Activated CD4-positive, alpha-beta T cell treated with anti-CD3 and anti-CD28 coated beads for 24 hours (primary cell): ENCODE measurements around the gene GALNT17.
"Not testable (repeated sequence)": the region's sequence is repeated elsewhere in the genome, so short reads cannot be mapped to it uniquely, and the experiment has no call there.

ENCODE experiments used
- DNase-seq, 2 donors: peaks; one replicate each; pipeline ENCODE4 v3.0.0-alpha.2; 2020; ENCODE audit warnings: low read depth in 2 of 2

The GALNT17 gene

DNA sequence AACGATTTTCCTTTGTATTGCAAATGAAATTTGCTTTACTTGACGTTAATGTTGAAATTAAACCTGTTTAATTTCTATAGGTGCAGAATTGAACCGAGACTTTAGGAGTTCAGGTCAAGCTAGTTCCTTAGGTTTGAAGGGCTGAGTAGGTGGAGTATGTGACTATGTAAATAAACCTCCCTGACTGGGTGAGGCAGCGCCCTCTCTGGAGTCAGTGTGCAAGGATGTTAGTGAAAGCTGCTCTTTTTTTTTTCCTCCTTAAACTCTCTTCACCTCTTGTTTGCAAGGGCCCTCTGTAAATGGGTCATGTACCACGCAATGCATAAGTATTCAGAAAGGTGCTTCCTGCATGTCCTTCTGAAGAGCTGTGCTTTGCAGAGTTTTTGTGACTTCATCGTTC is 33.8 kb downstream of the GALNT17 start:
- DNase-seq = no peak

- DNase-seq = no peak
These were observed 39.5 kb downstream of the GALNT17 start for GRCh38 chr7:71171476-71171875.

- no peak for DNase-seq
These were observed 42.0 kb downstream of the GALNT17 start for GRCh38 chr7:71173955-71174354.

DNA sequence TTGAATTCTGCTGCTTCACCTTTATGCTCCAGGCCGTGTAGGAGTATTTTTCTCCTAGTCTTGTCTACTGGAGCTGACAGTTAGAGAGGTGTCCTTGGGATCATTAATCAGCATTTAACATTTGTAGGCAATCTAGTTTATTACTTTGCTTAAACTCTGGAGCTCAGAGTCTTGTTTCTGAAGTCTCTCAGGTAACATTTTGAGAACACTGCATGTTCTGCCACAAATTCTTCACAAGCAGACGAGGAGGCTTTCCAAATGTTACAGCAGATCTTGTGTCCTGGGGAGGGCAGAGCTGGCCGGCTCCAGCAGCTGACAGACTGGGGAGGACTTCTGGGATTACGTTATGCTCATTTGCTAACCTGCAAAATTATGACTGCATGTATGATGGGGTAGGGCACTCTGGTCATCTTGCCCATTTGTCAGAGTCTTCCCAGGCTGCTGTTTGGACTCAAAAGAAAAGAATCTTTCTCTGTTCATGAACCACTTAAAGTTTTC is 50.5 kb downstream of the GALNT17 start:
- DNase-seq = no peak

GRCh38 chr7:71184136-71184535 is 52.2 kb downstream of the GALNT17 start:
- DNase-seq = no peak

GRCh38 chr7:71184609-71185008 is 52.7 kb downstream of the GALNT17 start:
- DNase-seq = no peak

- DNase-seq = no peak
These were observed 54.7 kb downstream of the GALNT17 start for GRCh38 chr7:71186535-71187057.

GRCh38 chr7:71191771-71192170 is 59.8 kb downstream of the GALNT17 start:
- no peak for DNase-seq

DNA sequence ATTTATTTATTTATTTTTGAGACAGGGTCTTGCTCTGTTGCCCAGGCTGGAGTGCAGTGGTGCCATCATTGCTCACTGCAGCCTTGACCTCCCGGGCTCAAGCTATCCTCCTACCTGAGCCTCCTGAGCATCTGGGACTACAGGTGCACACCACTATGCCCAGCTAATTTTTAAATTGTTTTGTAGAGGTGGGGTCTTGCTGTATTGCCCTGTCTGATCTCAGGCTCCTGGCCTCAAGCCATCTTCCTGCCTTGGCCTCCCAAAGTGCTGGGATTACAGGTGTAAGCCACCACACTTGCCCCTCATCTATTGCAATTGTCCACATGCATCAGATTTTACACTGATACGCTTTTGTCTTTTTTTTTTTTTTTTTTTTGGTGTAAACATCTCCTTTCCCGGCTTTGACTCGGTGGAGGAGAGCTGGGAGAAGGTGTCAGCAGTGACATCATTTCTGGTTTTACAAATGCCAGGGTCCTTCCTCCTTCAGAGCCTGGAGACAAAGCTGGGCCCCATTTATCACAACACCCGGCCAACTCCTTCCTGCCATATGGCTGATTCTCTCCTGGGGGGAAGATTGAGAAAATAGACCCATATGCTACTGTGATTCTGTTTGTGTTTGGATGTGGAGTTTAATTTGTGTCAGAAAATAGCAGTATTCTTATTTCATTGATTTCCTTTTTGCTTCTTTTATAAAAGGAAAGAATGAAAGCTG is 61.3 kb downstream of the GALNT17 start:
- DNase-seq = no peak

DNA sequence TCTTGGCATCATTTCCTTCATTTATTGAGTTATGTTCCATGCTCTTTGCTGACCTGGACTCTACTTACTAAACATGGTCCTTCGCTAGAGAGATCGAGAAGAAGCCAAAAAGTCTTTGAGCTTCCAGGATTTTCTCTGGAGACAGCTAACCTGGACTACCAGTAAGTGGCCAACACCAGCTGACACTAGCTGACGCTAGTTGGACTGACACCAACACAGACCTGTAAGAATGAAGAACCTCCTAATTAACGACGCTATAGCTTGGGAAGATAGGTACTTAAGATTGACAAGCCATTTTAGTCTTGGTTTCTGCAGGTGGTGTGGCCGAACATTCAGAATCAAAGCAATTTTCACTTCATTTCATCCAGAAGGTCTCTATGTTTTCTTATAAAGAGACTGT is 66.4 kb downstream of the GALNT17 start:
- no peak for DNase-seq

GRCh38 chr7:71198887-71199286 is 66.9 kb downstream of the GALNT17 start:
- no peak for DNase-seq

DNA sequence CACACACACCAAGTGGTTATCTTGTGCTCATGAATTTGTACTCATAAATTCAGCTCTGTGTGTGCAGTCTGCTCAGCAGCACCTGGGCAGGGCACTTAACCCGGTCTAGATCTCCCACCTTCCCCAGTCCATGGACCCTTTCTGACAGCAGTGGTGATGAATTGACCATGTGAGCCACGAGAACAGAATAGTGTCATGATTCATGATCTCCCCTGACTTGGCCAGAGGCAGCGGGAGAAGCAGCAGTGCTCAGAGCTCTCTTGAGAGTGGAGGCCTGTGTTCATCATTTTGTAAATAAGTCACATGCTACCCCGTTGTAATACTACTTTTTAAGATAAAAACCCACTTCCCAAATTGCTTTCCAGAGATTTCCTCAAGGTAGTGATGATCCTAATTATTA is 74.2 kb downstream of the GALNT17 start:
- no peak for DNase-seq

DNA sequence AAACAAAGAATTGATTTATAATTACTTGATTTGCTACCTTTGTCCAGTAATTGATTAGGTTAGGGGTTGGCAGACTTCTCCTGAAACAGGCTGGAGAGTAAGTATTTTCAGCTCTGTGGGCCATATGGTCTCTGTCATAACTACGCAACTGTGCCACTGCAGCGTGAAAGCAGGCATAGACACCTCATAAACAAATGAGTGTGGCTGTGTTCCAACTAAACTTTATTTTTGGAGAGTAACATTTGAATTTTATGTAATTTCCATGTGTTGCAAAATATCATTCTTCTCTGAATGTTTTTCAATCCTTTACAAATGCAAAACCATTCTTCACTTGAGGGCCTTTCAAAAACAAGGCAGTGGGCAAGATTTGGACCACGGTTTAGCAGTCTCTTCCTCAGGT is 76.9 kb downstream of the GALNT17 start:
- no peak for DNase-seq

GRCh38 chr7:71209484-71209883 is 77.5 kb downstream of the GALNT17 start:
- not testable (repeated sequence) for DNase-seq

GRCh38 chr7:71210220-71210619 is 78.3 kb downstream of the GALNT17 start:
- no peak for DNase-seq

DNA sequence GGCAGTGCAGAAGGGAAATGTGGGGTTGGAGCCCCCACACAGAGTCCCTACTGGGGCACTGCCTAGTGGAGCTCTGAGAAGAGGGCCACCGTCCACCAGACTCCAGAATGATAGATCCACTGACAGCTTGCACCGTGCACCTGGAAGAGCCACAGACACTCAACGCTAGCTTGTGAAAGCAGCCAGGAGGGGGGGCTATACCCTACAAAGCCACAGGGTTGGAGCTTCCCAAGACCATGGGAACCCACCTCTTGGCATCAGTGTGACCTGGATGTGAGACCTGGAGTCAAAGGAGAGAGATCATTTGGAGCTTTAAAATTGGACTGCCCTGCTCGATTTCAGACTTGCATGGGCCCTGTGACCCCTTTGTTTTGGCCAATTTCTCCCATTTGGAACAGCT is 80.5 kb downstream of the GALNT17 start:
- not testable (repeated sequence) for DNase-seq

- no peak for DNase-seq
These were observed 84.3 kb downstream of the GALNT17 start for GRCh38 chr7:71216211-71216610.

DNA sequence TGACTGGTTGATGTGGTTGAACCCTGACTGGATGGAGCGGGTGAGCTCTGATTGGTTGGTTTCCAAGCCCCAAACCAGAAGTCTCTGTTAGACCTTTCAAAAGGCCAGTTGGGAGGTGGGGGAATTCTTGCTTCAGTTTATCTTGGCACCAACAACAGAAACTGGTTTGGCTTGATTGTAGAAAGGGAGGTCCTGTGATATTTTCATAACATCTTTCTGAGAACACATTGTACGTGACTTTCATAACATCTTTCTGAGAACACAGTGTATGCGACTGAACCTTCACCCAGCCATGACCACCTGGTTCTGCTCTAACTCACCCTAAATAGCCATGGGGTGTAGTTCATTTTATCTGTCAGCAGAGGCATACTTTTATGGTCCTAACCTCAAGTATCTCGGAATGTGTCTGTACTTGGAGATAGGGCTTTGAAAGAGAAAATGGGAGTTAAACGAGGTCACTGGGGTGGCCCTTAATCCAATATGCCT is 88.3 kb downstream of the GALNT17 start:
- no peak for DNase-seq

DNA sequence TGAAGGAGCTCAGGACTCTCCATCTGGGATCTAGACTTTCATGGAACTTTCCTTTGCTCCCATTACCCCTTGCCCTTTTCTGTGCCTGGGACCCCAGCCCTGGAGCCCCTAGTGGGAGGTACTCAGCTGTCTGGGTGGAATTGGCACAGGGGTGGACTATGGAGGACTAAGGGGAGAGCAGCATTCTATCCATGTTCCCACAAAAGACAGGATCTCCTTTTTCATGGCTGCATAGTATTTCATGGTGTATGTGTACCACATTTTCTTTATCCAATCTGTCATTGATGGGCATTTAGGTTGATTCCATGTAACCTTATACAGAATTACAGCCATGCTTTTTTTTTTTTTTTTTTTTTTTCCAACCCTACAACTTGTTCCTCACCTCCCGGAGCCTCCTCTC is 89.1 kb downstream of the GALNT17 start:
- DNase-seq = no peak

- no peak for DNase-seq
These were observed 89.6 kb downstream of the GALNT17 start for GRCh38 chr7:71221549-71221948.

DNA sequence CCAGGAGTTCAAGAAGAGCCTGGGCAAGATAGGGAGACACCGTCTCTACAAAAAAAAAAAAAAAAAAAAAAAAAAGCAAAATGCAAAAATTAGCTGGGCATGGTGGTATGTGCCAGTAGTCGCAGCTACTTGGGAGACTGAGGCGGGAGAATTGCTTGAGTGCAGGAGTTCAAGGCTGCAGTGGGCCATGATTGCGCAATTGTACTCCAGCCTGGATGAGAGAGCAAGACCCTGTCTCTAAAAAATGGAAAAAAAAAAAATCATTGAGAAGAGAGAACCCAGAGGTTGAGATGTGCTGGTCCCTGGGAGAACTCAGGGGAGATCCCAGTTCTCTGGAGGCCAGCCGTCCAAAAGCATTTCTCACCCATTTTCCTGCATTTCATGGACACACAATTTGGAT is 95.2 kb downstream of the GALNT17 start:
- DNase-seq = no peak

DNA sequence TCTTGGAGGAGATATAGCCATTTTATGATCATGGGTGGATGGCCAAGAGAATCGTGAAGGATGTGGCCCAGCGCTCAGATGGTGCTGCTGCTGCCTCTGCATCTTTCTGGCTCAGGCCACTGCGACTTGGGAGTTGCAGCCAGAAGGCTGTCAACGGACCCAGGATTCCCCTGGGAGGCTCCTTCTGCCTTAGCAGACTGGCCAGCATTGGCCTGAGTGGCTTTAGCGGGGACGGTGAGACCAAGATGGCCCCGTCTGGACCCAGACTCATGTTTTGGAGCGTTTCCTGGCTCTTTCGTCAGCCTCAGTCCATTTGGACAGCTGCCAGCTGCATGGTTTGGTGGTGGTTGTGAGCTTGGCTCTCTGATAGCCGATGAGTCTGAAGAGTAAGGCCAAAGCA is 97.2 kb downstream of the GALNT17 start:
- DNase-seq = no peak

DNA sequence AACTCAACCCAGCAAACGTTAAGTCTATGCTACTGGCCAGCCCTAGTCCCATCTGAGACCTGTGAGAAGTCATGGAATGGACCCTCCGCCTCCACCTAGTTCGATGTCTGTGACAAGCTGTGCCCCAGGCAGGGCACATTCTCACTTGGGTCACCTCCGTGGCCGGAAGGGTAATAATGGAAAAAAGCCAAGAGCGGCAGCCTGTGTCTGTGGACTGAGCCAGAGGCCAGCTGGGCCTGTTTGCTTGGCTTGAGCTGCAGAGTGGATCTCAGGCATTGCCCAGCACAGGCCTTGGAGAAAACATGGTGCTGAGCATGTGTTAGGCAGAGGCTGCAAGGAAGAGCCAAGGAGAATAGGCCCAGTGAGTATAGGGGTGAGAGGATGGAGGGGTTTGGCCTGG is 97.8 kb downstream of the GALNT17 start:
- no peak for DNase-seq

DNA sequence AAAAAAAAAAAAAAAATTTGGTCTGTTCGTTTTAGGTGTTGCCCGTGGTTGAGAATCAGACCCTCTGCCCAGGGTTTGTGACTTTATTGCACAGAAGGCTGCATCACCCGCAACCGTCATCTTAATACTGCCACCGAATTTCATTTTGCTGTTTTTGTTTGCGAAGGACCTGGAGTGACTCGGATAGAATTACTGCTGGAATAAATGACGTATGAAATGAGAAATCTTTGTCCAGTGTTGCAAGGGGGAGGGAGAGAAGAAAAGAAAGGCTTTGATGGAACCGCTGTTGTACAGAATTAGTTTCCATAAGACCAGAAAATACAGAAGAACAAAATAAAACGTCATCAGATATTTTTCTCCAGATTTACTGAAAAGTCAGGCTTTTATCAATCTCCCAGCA is 103.3 kb downstream of the GALNT17 start:
- no peak for DNase-seq
